Activated B cell treated with CpG ODN at 0.5 μM for 24 hours (primary cell): ENCODE data around the gene KARS1. TPM values are rescaled to one million over a fixed set of nuclear protein-coding genes. Genes with fewer than 3 reads are reported as not detected.

Source experiments
- ATAC-seq: fragments of 200-7000 bp; cut with Tn5 transposase; one replicate; pipeline ENCODE4 v1.10.0; 2021; ENCODE audit warnings: low read depth, mild to moderate bottlenecking, moderate library complexity
- CTCF ChIA-PET: fragments of 350-600 bp; sonication (Branson Sonifier 250); formaldehyde crosslinking; loops from one replicate; lab custom pipeline; 2021; ENCODE audit warnings: antibody characterized with exemption; lab: Charles Lee
- POLR2A ChIA-PET: fragments of 350-600 bp; sonication (Branson Sonifier 250); formaldehyde crosslinking; loops from one replicate; lab custom pipeline; 2021; ENCODE audit warnings: antibody characterized with exemption; lab: Charles Lee
- DNase-seq: peaks from one replicate; pipeline ENCODE4 v3.0.0; 2022
- H3K27ac Mint-ChIP-seq: one replicate; pipeline ENCODE4 v1.8.0; 2020; ENCODE audit warnings: mixed read lengths
- H3K27me3 Mint-ChIP-seq: one replicate; pipeline ENCODE4 v1.8.0; 2021; ENCODE audit warnings: mixed read lengths
- H3K36me3 Mint-ChIP-seq: one replicate; pipeline ENCODE4 v1.8.0; 2021; ENCODE audit warnings: low read depth, mixed read lengths
- H3K4me1 Mint-ChIP-seq: one replicate; pipeline ENCODE4 v1.8.0; 2021; ENCODE audit warnings: mixed read lengths
- H3K4me3 Mint-ChIP-seq: one replicate; pipeline ENCODE4 v1.8.0; 2020; ENCODE audit warnings: mild to moderate bottlenecking, mixed read lengths
- H3K9me3 Mint-ChIP-seq: one replicate; pipeline ENCODE4 v1.8.0; 2020; ENCODE audit warnings: mixed read lengths
- CTCF ChIP-seq: fragments of 200-600 bp; IDR thresholded peaks from one replicate; pipeline ENCODE4 v1.8.0; 2022; ENCODE audit warnings: antibody characterized with exemption, mild to moderate bottlenecking
- intact Hi-C: fragments of 100-400 bp; cut with micrococcal nuclease; formaldehyde crosslinking; loops from one replicate; pipeline ENCODE4 v1.15.1; 2024
- total RNA-seq: library from RNA; stranded (reverse); gene quantifications from 2 replicates; pipeline ENCODE4 v1.2.3, GENCODE V29; 2022

Gene KARS1
- total RNA-seq, 1 donor from 2014 or later, result 166 TPM

GRCh38 chr16:75622761-75623605 lies 24.5 kb downstream of the KARS1 start, which contains the start of gene ADAT1:
TSS of gene ADAT1 (minus strand) at chr16:75623281. CDS start at chr16:75620799, 2,482 bp downstream.
- TF ChIP-seq CTCF, result no peak
- H3K4me1 Mint-ChIP-seq, result peaks cover 22% of the 10 kb centered on the region
- peaks cover 55% of the 10 kb centered on the region for H3K36me3 Mint-ChIP-seq
- no peaks in the 10 kb centered on the region for H3K9me3 Mint-ChIP-seq
- ATAC-seq (peak; percentile 97), DNase-seq (peak; percentile 93)
- ChIA-PET POLR2A (interaction anchor here (0.5 to 3.0 kb wide), 21 partner anchors 10 to 1568 kb away, joined by 3 to 95 read pairs (median 5); partner anchors contain the start of genes CFDP1, GABARAPL2, KARS1 and MON1B), CTCF (interaction anchor here (1.2 to 2.0 kb wide), 3 partner anchors 25 to 158 kb away, joined by 3 to 6 read pairs (median 3); partner anchors contain the start of genes KARS1 and TERF2IP)
- H3K27ac Mint-ChIP-seq, result peak within 1 kb of the TSS; percentile 95
- H3K27me3 Mint-ChIP-seq, result no peaks in the 10 kb centered on the region
- peak within 1 kb of the TSS; percentile 98 for H3K4me3 Mint-ChIP-seq
- intact Hi-C loops, result loop anchor here (1.0 to 2.0 kb wide), 10 partner anchors 24 to 1568 kb away; partner anchors contain the start of genes CFDP1, GABARAPL2, KARS1 and MON1B

GRCh38 chr16:75621170-75621477 lies 26.3 kb downstream of the KARS1 start:
- DNase-seq (no peak), ATAC-seq (no peak)
- TF ChIP-seq CTCF, result no peak
- peak overlapping the region; percentile 7 for H3K4me3 Mint-ChIP-seq
- peaks cover 52% of the 10 kb centered on the region for H3K36me3 Mint-ChIP-seq
- intact Hi-C loops, result no loop called here
- H3K27ac Mint-ChIP-seq, result no peak overlapping the region
- no peaks in the 10 kb centered on the region for H3K27me3 Mint-ChIP-seq
- POLR2A ChIA-PET, result interaction anchor here (0.6 to 3.0 kb wide), 2 partner anchors 24 to 28 kb away, joined by 7 to 95 read pairs; partner anchors contain the start of genes KARS1 and TERF2IP
- CTCF ChIA-PET, result no interaction called here
- H3K9me3 Mint-ChIP-seq, result no peaks in the 10 kb centered on the region
- H3K4me1 Mint-ChIP-seq, result peaks cover 22% of the 10 kb centered on the region

GRCh38 chr16:75620326-75621169 lies 26.9 kb downstream of the KARS1 start:
- ATAC-seq (no peak), DNase-seq (no peak)
- Mint-ChIP-seq H3K9me3 (no peaks in the 10 kb centered on the region), H3K4me1 (peaks cover 22% of the 10 kb centered on the region), H3K27ac (no peak overlapping the region), H3K27me3 (no peaks in the 10 kb centered on the region), H3K36me3 (peaks cover 52% of the 10 kb centered on the region), H3K4me3 (peak overlapping the region; percentile 7)
- no peak for TF ChIP-seq CTCF
- intact Hi-C loops, result no loop called here
- ChIA-PET CTCF (interaction anchor here (0.5 kb wide), 1 partner anchor 147 kb away, joined by 3 read pairs; no protein-coding TSS in a partner anchor), POLR2A (interaction anchor here (1.4 to 3.0 kb wide), 2 partner anchors 27 to 28 kb away, joined by 10 to 95 read pairs; partner anchors contain the start of genes KARS1 and TERF2IP)

GRCh38 chr16:75618780-75619179 lies 28.7 kb downstream of the KARS1 start:
- Mint-ChIP-seq H3K4me1 (peaks cover 22% of the 10 kb centered on the region), H3K4me3 (no peak overlapping the region), H3K27ac (no peak overlapping the region), H3K27me3 (no peaks in the 10 kb centered on the region), H3K36me3 (peaks cover 61% of the 10 kb centered on the region), H3K9me3 (no peaks in the 10 kb centered on the region)
- TF ChIP-seq CTCF, result no peak
- ATAC-seq, result no peak
- ChIA-PET CTCF (no interaction called here), POLR2A (no interaction called here)
- intact Hi-C loops, result no loop called here
- DNase-seq, result no peak
